Activated T-cell treated with anti-CD3 and anti-CD28 coated beads for 24 hours (primary cell): ENCODE data around the gene NUP37.
"Not testable (repeated sequence)": the region's sequence is repeated elsewhere in the genome, so short reads cannot be mapped to it uniquely, and the experiment has no call there.

Experiments
- DNase-seq: peaks from one replicate; pipeline ENCODE4 v3.0.0-alpha.2; 2020; ENCODE audit warnings: low read depth

The NUP37 gene

GRCh38 chr12:102089228-102089835 lies 30.6 kb downstream of the NUP37 start:
- DNase-seq, result not testable (repeated sequence)

DNA sequence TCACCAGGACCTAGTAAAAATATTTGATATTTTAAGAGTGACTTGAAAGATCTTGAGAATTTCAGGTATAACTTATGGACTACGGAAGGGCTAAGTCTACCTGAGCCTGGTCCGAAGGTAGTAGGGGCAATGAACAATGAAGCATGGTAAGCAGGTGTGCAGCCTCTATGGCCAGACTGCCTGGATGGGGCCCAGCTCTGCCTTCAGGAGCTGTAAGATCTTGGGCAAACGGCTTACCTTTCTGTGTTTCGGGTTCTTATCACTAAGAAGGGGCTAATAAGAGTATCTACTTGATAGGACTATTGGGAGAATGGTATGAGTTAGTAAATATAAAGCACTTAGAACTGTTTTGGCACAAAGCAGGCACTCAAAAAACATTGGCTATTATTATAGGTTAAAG lies 39.1 kb downstream of the NUP37 start:
- no peak for DNase-seq

- DNase-seq, result not testable (repeated sequence)
These were observed 47.8 kb downstream of the NUP37 start for GRCh38 chr12:102072092-102072491.

GRCh38 chr12:102069707-102070106 lies 50.2 kb downstream of the NUP37 start:
- no peak for DNase-seq

DNA sequence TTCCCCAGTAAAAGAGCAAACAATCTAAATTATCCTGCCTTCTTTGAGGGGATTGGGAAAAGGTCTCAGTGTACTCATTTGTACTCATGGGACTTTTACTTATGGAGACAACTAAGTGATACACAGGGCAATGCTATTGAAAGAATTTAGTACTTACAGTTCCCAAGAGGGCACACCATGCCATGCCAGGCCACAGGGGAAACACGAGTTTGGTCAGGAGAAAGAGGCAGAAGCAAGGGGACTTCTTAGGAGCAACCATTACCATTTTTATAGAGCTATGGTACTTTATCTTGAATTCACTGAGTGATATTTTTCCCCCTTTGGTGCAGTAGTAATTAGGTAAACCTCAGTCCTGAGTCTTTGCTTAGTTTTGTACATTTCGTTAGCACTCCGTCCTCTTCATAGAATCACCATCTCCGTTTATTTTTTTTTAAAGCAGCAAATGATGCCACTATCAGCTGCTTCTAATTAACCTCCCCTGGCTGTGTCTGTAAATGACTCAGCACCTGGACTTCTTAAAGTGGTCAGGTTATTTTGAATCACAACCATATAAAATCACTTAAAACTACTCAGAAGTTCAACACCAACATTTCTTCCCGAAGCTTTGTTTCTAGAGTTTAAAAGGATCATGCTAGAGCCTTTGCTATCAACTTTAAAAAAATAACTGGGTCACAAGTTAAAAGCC lies 52.2 kb downstream of the NUP37 start:
- no peak for DNase-seq

DNA sequence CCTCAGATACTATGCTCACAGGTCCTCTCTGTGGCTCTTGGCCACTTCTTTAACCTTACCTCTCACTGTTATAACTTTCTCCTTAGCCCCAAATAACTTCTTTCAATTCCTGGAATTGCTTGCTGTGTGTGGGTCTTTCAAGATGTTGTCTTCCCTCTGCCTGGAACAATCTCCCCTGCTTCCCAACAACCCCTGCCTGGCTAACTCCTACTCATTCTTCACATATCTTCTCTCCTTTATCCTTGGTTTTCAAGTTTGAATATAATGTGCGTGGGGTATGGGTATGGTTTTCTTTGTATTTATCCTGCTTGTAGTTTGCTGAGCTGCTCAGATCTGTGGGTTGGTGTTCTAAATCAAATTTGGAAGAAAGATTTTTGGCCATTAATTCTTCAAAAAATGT lies 55.4 kb downstream of the NUP37 start:
- DNase-seq, result no peak

DNA sequence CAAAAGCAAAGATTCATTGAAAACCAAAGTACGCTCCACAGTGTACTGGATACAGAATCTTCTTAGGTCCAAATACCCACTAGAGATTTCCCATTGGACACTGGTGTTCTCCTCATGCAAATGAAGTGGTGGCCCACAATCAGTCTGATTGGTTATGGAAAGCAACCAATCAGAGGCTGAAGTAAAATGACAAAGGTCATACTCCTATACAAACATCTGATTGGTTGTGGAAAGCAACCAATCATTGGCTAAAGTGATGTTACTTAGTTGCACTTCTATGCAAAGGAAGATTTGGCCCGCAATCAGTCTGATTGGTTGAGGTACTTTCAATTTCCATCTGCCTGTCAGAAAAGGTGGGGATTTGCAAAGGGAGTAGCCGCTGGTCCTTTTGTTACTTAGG lies 56.8 kb downstream of the NUP37 start:
- DNase-seq, result no peak

GRCh38 chr12:102062419-102062806 lies 57.5 kb downstream of the NUP37 start:
- DNase-seq, result no peak

GRCh38 chr12:102061560-102062418 lies 58.1 kb downstream of the NUP37 start, which contains the start of gene WASHC3:
Gene WASHC3 (minus strand): TSS chr12:102061991. CDS start chr12:102061962, 29 bp downstream.
- DNase-seq, result peak; percentile 94

- no peak for DNase-seq
These were observed 58.8 kb downstream of the NUP37 start for GRCh38 chr12:102061096-102061559.

DNA sequence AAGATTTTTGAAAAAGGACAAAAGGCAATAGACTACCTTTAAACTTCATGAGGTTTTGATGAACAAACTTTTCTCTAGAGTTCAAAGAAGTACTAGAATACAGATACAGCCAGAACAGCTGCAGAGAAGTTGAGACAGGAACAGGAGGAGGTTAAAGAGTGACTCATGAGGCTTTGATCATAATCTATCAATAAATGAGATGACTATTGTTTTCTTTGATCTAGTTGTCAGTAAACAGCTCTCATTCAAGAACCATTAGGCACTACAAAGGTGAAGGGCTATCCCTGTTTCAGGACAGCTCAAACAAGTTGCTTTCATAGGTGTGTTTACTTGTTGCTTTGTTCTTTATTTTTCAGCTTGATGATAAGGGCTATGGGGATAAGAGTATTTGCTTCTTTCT lies 60.6 kb downstream of the NUP37 start:
- DNase-seq, result no peak

- no peak for DNase-seq
These were observed 65.6 kb downstream of the NUP37 start for GRCh38 chr12:102054345-102054744.

GRCh38 chr12:102053062-102053349 lies 66.9 kb downstream of the NUP37 start:
- no peak for DNase-seq

DNA sequence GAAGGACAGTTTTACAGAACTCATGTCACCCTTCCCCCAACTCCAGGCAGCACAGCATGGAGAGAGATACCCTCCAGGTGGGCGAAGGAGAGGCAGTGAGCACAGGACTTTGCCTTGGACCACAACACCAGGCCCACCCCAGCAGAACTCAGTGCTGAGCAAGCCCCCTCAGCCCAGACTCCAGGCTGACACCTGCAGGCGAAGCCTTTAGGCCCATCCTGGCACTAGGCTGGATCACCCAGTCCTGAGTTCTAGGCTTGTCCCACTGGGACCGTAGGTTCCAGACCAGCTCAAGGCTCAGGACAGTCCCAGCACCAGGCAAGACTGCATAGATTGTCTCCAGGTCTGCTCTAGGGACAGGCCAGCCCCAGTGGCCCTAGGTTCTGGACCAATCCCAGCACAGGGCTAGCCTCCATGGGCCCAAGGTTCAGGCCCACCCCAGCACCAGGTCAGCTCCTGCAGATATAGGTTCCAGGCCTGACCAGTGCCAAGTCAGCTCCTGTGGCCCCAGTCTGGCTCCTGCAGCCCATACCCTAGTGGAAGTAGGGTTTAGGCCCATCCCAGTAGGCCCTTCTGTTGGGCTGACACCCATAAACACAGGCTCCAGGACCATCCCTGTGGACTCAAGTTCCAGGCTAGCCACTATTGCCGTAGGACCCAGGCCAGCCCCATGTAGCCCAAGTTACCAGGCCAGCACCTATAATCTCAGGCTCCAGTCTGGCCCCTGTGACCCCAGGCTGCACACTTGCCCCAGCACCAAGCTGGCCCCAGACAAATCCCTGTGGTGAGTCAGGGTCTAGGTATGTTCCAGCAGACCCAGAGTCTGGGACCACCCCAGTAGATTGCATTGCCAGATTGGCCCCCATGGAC lies 67.5 kb downstream of the NUP37 start:
- no peak for DNase-seq

DNA sequence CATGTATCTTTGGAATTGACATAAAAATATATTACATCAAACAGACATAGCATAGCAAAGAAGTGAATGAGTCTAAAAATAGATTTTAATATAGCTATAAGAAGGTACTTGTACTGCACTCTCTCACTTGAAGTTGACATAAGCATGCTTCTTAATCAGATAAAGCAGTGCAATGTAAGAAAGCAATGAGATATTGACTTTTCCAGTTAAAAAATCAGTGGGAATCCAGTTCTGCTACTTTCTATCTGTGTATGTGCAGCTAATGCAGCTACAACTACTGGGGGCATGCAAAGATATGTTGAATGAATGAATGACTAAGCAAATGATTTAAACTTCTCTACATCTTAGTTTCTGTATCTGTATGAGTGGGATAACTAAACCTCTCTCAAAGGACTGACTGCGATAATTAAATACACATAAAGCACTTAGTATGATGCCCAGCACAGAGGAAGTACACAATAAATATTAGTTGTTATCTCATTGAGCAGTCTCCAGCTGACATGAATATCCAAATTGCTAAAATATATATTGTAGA lies 68.4 kb downstream of the NUP37 start:
- no peak for DNase-seq

DNA sequence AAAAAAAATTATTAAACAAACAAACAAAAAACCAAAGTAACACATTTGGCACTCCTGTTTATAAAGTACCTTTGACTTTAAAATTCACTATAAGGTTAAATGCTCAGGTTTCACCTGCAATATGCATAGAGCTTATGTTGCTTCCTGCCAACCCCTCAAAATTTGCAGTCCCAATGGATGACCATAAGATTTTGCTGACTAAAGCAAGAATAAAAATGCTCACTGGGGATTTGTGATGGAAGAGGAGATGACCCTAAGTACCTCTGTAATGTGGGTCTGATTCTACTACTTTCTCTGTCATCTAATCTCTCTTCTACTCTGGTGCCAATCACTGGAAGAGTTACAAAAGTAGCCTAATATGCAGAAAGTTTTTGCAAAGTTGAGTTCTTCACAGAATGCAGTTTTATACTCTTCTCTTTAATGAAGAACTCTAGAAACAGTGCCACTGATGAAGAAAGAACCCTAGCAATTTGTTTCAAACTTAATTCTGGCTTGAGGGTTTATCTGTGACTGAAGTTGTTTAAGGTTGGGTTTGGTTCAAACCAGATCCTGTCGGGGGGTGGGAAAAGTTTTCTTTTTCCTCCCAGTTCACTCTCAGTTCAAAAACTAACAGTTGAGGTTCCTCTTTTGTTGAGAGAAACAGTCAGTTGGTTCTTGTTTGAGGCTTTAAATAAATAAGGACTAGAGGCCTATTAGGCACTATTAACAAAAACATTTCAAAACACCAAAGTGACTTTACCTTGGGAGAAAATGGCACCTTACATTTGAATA lies 69.1 kb downstream of the NUP37 start:
- no peak for DNase-seq

GRCh38 chr12:102043928-102044327 lies 76.0 kb downstream of the NUP37 start:
- DNase-seq, result no peak

DNA sequence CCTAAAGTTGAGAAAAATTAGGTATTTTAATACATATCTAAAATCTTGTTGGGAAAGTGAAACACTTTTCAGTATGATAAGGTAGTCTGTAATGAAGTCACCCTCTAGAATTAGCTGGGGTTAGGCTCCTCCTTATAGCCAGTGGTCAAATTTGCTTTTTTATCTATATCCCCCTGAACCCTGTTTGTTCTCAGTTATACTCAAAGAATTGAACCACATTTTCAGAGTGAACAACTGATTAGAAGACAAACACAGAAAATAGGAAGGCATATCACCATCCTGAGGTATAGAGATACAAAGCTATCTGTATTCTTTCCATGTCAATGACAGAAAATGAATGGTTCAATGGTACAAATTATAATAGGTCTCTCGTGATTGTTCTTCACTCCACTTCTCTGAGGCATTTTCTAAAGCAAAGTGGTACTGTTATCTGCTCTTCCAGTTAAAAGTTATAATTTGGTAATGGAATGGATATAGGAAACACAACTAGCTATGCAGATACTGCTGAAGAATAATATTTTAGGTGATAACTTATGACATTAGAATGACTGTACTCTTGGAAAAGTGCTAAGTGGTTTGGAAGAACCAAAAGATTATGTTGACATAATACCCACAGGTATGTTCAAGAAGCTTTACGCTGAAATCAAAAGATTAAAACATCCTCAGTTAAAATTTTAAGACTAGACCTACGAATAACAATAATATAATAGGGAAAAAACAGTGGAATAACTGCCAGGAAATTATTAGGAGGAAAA lies 85.7 kb downstream of the NUP37 start:
- DNase-seq, result no peak

DNA sequence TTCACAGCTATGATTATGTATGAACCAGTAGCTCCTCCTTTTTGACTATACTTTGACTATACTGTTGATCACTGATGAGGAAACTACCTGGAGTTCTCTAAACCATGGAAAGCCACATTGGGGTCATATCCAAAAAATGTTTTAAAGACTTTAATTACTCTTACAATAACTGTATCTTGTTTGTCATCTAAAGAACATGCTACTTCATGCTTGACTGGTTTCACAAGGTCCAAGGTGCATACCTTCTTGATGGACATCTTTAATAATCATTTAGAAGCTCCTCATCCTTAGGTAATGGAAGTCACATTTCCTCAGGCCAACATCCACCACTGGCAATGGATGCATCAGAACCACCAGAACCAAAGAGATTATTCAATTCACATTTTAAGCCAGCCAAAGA lies 88.1 kb downstream of the NUP37 start:
- DNase-seq, result no peak

GRCh38 chr12:102029141-102029540 lies 90.8 kb downstream of the NUP37 start:
- no peak for DNase-seq
